A673 (cell line): ENCODE measurements around the gene CETP.

Experiments
- CTCF ChIP-seq: fragments of 300-800, 200-600 bp; sonication (generic); conservative IDR thresholded peaks from 2 replicates; pipeline ENCODE4 v1.5.1; 2017; ENCODE audit warnings: low read depth, mild to moderate bottlenecking, antibody characterized with exemption, low read length, moderate library complexity, mixed read lengths
- EZH2 ChIP-seq: fragments of 200-600 bp; sonication (generic); IDR thresholded peaks from 2 replicates; pipeline ENCODE4 v1.6.1; 2017; ENCODE audit warnings: borderline replicate concordance, low read depth, mild to moderate bottlenecking, mixed read lengths, antibody characterized with exemption, low read length; ENCODE audit not compliant: poor library complexity, severe bottlenecking

- no peak for TF ChIP-seq CTCF
- no peak for TF ChIP-seq EZH2
Observed at GRCh38 chr16:56988948-56989945, 27.5 kb downstream of the CETP start, which contains the start of gene NLRC5.
